KMS-11 (cell line): ENCODE measurements around the gene SNX5.

Experiments used
- H2AFZ ChIP-seq: fragments of 200-600 bp; sonication (generic); 2 replicates; pipeline ENCODE4 v1.6.1; 2016; ENCODE audit warnings: antibody characterized with exemption, mixed run types, low read depth
- H3K27ac ChIP-seq: fragments of 200-600 bp; sonication (generic); 2 replicates; pipeline ENCODE4 v1.6.1; 2016; ENCODE audit warnings: mild to moderate bottlenecking, mixed run types
- H3K27me3 ChIP-seq: fragments of 200-600 bp; sonication (generic); 2 replicates; pipeline ENCODE4 v1.6.1; 2017; ENCODE audit warnings: mild to moderate bottlenecking, low read depth, mixed run types, moderate library complexity; ENCODE audit not compliant: insufficient read depth
- H3K36me3 ChIP-seq: fragments of 200-600 bp; sonication (generic); 2 replicates; pipeline ENCODE4 v1.6.1; 2017; ENCODE audit warnings: mild to moderate bottlenecking, mixed run types; ENCODE audit not compliant: insufficient read depth
- H3K4me1 ChIP-seq: fragments of 200-600 bp; sonication (generic); 2 replicates; pipeline ENCODE4 v1.6.1; 2016; ENCODE audit warnings: mild to moderate bottlenecking, low read depth, mixed run types; ENCODE audit not compliant: poor library complexity, severe bottlenecking
- H3K4me2 ChIP-seq: fragments of 200-600 bp; sonication (generic); 2 replicates; pipeline ENCODE4 v1.7.0; 2016; ENCODE audit warnings: mild to moderate bottlenecking, mixed run types
- H3K4me3 ChIP-seq: fragments of 200-600 bp; sonication (generic); IDR thresholded peaks from 2 replicates; pipeline ENCODE4 v1.6.1; 2017; ENCODE audit warnings: low read depth, low read length, mixed read lengths; ENCODE audit not compliant: insufficient read depth
- H3K79me2 ChIP-seq: fragments of 200-600 bp; sonication (generic); 2 replicates; pipeline ENCODE4 v1.6.1; 2016; ENCODE audit warnings: low read depth, mixed run types; ENCODE audit not compliant: insufficient read depth
- H3K9ac ChIP-seq: fragments of 200-600 bp; sonication (generic); 2 replicates; pipeline ENCODE4 v1.6.1; 2016; ENCODE audit warnings: mild to moderate bottlenecking, mixed run types
- H4K20me1 ChIP-seq: fragments of 200-600 bp; sonication (generic); 2 replicates; pipeline ENCODE4 v1.6.1; 2016; ENCODE audit warnings: mild to moderate bottlenecking, mixed run types; ENCODE audit not compliant: insufficient read depth
- CTCF ChIP-seq: fragments of 200-600 bp; sonication (generic); conservative IDR thresholded peaks from 2 replicates; pipeline ENCODE4 v1.6.1; 2017; ENCODE audit warnings: low read depth, mild to moderate bottlenecking, antibody characterized with exemption, low read length, moderate library complexity, mixed read lengths

The SNX5 gene

DNA sequence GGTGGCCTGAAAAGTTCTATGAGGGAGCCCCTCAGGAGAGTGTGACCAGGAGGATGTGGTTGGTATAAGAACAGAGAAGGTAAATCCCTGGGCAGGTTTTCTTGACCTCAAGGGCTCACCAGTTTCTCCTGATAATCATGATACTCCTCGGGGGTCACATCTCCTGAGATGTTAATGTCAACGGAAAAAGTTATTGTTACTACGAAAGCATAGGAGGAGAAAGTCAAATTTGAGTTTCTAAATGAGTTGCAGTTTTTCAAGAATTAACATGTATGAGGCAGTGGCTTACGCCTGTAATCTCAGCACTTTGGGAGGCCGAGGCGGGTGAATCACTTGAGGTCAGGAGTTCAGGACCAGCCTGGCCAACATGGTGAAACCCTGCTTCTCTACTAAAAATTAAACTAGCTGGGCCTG lies 23.6 kb upstream of the SNX5 start:
- no peaks in the 10 kb centered on the region for H4K20me1 ChIP-seq
- no peak overlapping the region for H2AFZ ChIP-seq
- H3K4me3 ChIP-seq, result no peak overlapping the region
- no peak overlapping the region for H3K4me2 ChIP-seq
- no peaks in the 10 kb centered on the region for H3K4me1 ChIP-seq
- H3K27me3 ChIP-seq, result no peaks in the 10 kb centered on the region
- no peaks in the 10 kb centered on the region for H3K36me3 ChIP-seq
- no peak overlapping the region for H3K27ac ChIP-seq
- H3K79me2 ChIP-seq, result no peaks in the 10 kb centered on the region
- H3K9ac ChIP-seq, result no peak overlapping the region
- TF ChIP-seq CTCF, result no peak

GRCh38 chr20:17990278-17990972 lies 21.8 kb upstream of the SNX5 start:
- H3K4me1 ChIP-seq, result no peaks in the 10 kb centered on the region
- no peaks in the 10 kb centered on the region for H3K79me2 ChIP-seq
- H3K4me3 ChIP-seq, result no peak overlapping the region
- H3K36me3 ChIP-seq, result no peaks in the 10 kb centered on the region
- no peak overlapping the region for H2AFZ ChIP-seq
- no peak for TF ChIP-seq CTCF
- no peak overlapping the region for H3K27ac ChIP-seq
- H3K9ac ChIP-seq, result no peak overlapping the region
- H3K27me3 ChIP-seq, result no peaks in the 10 kb centered on the region
- no peak overlapping the region for H3K4me2 ChIP-seq
- H4K20me1 ChIP-seq, result no peaks in the 10 kb centered on the region

DNA sequence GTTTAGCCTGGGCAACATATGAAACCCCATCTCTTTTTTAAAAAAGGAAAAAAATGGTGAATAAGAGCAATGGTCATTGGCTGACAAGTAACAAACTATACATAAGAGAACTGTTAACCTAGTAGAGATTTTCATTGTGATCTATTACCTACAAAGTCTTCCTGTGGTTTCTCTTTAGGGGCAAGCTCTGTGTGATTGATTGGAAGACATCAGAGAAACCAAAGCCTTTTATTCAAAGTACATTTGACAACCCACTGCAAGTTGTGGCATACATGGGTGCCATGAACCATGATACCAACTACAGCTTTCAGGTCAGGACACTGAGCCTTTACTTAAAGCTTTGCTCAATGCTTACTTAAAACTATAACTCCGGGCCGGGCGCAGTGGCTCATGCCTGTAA lies 19.4 kb upstream of the SNX5 start:
- no peaks in the 10 kb centered on the region for H3K79me2 ChIP-seq

GRCh38 chr20:17985388-17986018 lies 16.9 kb upstream of the SNX5 start:
- H3K27me3 ChIP-seq, result no peaks in the 10 kb centered on the region
- H3K27ac ChIP-seq, result no peak overlapping the region
- H2AFZ ChIP-seq, result no peak overlapping the region
- TF ChIP-seq CTCF, result no peak
- no peak overlapping the region for H3K4me3 ChIP-seq
- H3K4me2 ChIP-seq, result no peak overlapping the region
- H3K36me3 ChIP-seq, result no peaks in the 10 kb centered on the region
- no peak overlapping the region for H3K9ac ChIP-seq
- no peaks in the 10 kb centered on the region for H4K20me1 ChIP-seq
- H3K79me2 ChIP-seq, result no peaks in the 10 kb centered on the region
- H3K4me1 ChIP-seq, result no peaks in the 10 kb centered on the region

More for the DNA sequence above, 19.4 kb upstream of the SNX5 start:
- TF ChIP-seq CTCF, result no peak
- Histone ChIP-seq H2AFZ (no peak overlapping the region), H3K4me3 (no peak overlapping the region), H4K20me1 (no peaks in the 10 kb centered on the region), H3K27me3 (no peaks in the 10 kb centered on the region), H3K4me1 (no peaks in the 10 kb centered on the region), H3K9ac (no peak overlapping the region), H3K27ac (no peak overlapping the region), H3K36me3 (no peaks in the 10 kb centered on the region), H3K4me2 (no peak overlapping the region)
